HPDE6-E6E7 (cell line): ENCODE measurements around the gene ZNF425.
"Not testable (repeated sequence)": the region's sequence is repeated elsewhere in the genome, so short reads cannot be mapped to it uniquely, and the experiment has no call there.

Source experiments
- DNase-seq: peaks from one replicate; pipeline ENCODE4 v3.0.0; 2011; ENCODE audit warnings: missing footprints; ENCODE audit errors: extremely low spot score

Gene ZNF425

GRCh38 chr7:149130572-149131198 lies 4.6 kb upstream of the ZNF425 start:
- no peak for DNase-seq

GRCh38 chr7:149126662-149127266 lies 640 bp upstream of the ZNF425 start:
- no peak for DNase-seq

- DNase-seq, result no peak
Measured at GRCh38 chr7:149125189-149125862, 798 bp downstream of the ZNF425 start.

- no peak for DNase-seq
Measured at GRCh38 chr7:149109969-149110368, 16.2 kb downstream of the ZNF425 start.

GRCh38 chr7:149104749-149105148 lies 21.4 kb downstream of the ZNF425 start:
- no peak for DNase-seq

- DNase-seq, result no peak
Measured at GRCh38 chr7:149104214-149104613, 21.9 kb downstream of the ZNF425 start.

GRCh38 chr7:149103424-149103823 lies 22.7 kb downstream of the ZNF425 start:
- no peak for DNase-seq

- no peak for DNase-seq
Measured at GRCh38 chr7:149102666-149103065, 23.5 kb downstream of the ZNF425 start.

- DNase-seq, result no peak
Measured at GRCh38 chr7:149100821-149101220, 25.3 kb downstream of the ZNF425 start.

- no peak for DNase-seq
Measured at GRCh38 chr7:149099058-149099457, 27.1 kb downstream of the ZNF425 start.

GRCh38 chr7:149097088-149097487 lies 29.0 kb downstream of the ZNF425 start:
- DNase-seq, result no peak

- DNase-seq, result no peak
Measured at GRCh38 chr7:149093228-149093627, 32.9 kb downstream of the ZNF425 start.

- not testable (repeated sequence) for DNase-seq
Measured at GRCh38 chr7:149092244-149092643, 33.9 kb downstream of the ZNF425 start.

- peak; percentile 79 for DNase-seq
Measured at GRCh38 chr7:149090397-149091195, 35.5 kb downstream of the ZNF425 start, which contains the start of gene ZNF786. Gene ZNF786, minus strand, starts transcription at chr7:149090718. Its CDS starts 78 bp downstream, at chr7:149090640.

GRCh38 chr7:149087376-149087775 lies 38.7 kb downstream of the ZNF425 start:
- DNase-seq, result no peak

GRCh38 chr7:149085866-149086265 lies 40.3 kb downstream of the ZNF425 start:
- no peak for DNase-seq

GRCh38 chr7:149084407-149084806 lies 41.7 kb downstream of the ZNF425 start:
- DNase-seq, result no peak

GRCh38 chr7:149081914-149082313 lies 44.2 kb downstream of the ZNF425 start:
- DNase-seq, result no peak

- no peak for DNase-seq
Measured at GRCh38 chr7:149077594-149077993, 48.5 kb downstream of the ZNF425 start.

- no peak for DNase-seq
Measured at GRCh38 chr7:149075286-149075685, 50.8 kb downstream of the ZNF425 start.

GRCh38 chr7:149074116-149074885 lies 51.8 kb downstream of the ZNF425 start:
- DNase-seq, result no peak

GRCh38 chr7:149072438-149072775 lies 53.7 kb downstream of the ZNF425 start:
- no peak for DNase-seq
